GM12891 (cell line): ENCODE measurements around the gene IL2RG.

Source experiments
- POLR2A ChIP-seq: IDR thresholded peaks from 2 replicates; pipeline ENCODE4 v1.6.1; 2011; ENCODE audit warnings: low read depth, low read length, control low read depth
- POLR2AphosphoS5 ChIP-seq: IDR thresholded peaks from 2 replicates; pipeline ENCODE4 v1.6.1; 2011; ENCODE audit warnings: low read depth, low read length, control low read depth
- TAF1 ChIP-seq: IDR thresholded peaks from 2 replicates; pipeline ENCODE4 v1.6.1; 2011; ENCODE audit warnings: low read depth, low read length, control low read depth

DNA sequence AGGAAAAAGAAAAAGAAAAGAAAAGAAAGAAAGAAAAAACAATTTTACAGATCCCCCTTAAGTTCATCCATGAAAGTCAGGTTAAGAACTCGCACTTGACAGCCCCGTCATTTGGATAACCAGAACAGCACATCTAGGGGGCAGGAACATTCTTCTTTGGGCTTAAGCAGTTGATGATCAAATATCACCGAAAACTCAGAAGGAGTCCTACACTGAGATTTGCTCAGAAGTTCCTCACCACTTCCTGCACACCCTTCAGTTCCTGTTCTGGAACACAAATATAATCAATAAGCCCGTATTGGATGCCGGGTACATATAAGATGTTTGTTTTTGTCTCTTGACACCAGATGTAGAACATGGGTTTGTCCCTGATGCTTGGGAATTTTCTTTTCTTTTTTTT, 48.0 kb upstream of the IL2RG start:
- TF ChIP-seq POLR2A (no peak), POLR2AphosphoS5 (no peak), TAF1 (no peak)
